Effector CD8-positive, alpha-beta T cell (primary cell): ENCODE data around the gene LRRC3B.

Source experiments
- DNase-seq: peaks from one replicate; lab custom pipeline; 2025; lab: John Stamatoyannopoulos, UW

Gene LRRC3B

DNA sequence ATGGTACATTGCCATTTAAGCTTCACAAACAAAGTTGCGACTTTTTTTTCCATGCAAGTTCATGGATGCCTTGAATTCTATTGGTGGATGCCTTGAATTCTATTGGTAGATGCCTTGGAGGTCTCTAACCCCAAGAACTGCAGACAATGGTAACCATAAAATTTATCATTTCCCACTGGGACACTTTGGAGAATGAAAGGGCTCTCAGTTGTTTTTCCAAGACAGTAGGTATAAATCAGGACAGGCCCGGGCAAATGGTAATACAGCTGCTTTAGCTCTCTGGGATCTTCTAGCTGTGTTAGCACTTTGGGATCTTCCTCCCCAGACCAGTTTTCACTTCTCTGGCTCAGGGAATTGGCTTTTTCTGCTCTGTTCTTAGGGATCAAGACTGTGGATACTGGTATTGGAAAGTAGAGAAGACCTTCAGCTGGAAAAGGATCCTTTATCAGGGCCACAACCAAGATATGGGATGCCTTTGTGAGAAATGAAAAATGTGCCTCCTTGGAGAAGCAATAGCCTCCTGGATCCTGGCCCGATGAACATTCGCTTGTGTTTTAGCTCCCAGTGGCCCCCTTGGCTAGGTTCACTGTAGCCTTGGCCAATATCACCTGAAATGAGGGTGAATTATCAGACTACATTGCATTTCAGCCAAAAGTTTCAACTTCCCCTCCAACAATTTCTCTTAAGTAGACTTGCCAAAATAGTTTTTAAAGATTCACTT, 8.3 kb downstream of the LRRC3B start:
- DNase-seq: no peak

DNA sequence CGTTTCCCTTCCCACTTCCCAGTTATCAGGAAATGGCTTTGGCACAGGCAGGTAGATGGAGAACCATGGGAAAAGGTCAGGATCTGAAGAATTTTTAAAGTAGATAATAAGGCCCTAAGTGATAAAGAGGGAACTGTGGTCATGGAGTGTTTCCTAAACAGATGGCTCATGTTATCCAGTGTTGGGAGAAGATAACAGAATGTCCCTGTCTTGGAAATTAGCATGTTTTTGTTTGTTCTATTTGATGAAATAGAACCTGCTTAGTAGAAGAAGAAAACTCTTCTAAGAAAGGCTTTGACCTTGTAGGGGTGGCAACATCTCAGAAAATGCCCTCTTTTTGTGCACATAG, 8.8 kb downstream of the LRRC3B start:
- DNase-seq: no peak

DNA sequence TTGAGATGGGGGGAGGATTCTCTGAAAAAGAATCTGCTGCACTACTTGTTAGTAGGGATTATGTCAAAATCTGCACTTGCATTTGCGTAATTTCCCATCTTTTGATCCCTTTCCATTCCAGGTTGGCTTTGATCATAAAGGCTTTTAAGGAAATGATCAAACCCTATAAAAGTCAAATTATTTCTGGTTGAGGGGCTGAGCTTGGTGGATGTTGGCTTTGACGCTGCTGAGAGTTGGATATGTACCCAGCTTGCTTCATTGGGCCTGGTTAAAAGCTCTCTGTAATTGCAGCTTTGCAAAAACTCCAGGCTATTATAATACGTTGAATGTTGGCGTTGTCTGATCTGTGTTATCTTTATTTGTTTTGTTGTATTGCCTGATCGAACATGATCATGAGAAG, 12.0 kb downstream of the LRRC3B start:
- no peak for DNase-seq

DNA sequence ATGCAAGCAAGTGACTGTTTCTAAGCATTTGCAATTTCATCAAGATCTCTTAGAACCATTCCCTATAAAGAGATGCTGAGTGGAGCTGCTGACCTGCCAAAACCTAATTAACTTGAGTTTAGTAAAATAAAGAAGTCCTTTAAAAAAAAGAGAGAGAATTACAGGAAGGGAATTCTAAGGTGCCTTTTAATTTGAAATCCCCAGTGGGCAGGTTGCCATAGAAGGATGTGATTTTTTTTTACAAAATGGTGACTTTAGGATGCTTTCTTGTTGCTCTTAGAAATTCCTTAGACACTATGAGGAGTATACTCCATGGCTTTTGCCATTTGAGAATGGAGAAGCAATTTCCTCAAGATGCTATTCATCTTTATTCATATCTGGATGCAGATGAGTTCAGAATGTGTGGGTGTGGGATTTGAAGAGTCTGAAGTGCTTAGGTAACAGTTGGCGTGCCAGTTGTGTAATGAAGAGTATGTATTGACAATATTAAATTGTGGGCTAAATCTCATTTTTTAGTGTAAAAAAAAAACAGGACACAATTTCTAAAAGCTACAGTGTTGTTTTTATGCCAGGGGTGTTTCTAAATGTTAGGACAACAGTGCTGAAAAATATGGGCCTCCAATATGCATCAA, 13.6 kb downstream of the LRRC3B start:
- no peak for DNase-seq

DNA sequence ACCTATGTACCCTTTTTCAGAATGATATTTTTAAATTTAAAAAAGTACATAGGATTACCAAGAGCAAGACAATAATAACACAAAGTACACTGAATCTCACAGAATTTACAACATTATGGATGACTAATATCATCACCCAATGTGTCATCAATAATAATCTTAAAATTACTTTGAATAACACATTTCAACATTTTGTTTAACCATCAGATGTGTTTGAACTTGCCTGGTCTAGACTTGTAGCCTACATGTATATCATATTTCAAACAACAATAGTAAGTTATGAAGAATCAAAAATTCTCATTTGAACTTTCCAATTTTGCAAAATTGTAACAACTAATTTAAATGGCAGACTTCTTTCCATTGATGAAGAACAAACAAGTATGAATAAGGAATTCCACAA, 15.1 kb downstream of the LRRC3B start:
- no peak for DNase-seq

DNA sequence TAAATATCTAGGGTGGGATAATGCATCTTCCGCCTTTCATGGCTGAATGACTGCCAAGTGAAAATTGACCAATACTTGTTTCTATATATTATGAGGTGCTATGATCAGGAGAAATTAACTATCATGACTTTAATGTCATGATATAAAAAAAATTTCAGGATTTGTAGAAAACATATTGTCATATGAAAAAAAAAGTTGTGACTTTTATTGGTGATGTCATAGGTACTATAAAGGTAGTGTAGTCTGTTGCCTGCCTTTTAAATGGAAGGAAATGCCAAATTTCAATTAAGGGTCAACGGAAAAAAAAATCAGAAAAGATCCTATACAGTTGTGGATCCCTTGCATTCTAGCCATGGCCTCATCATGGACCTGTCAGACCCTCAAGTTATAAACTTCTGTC, 15.5 kb downstream of the LRRC3B start:
- no peak for DNase-seq

DNA sequence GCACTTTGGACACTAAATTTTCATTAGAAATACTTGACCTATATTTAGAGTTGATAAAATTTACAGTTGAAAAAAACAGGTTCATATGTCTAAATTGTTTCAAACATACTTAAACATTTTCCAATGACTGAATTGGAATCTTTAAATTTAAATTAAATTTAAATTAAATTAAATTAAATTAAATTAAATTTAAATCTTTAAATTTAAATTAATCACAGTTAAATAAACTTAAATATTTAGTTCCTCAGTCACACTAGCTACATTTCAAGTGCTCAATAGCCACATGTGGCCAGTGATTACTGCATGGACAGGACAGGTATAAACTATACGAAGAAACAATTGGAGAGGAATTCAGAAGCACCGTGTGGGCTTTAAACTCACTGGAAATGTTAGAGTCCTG, 16.8 kb downstream of the LRRC3B start:
- DNase-seq: no peak

DNA sequence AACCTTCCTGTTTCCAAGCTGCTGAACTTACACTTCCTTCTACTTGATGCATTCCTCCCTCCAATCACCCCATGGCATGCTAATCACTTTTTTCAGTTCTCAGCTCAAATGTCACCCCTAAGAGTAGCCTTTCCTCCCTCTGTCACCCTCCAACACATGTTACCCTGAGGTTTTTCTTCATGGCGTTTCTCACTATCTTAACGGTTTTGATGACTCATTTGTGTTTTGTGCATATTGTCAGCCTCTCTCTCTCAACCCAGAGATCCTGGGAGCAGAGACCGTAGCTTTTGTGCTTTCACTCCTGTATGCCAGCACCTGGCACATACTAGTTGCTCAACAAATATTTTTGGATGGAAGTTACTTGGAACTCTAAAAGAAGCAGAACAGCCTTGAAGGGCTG, 24.5 kb downstream of the LRRC3B start:
- DNase-seq: no peak

DNA sequence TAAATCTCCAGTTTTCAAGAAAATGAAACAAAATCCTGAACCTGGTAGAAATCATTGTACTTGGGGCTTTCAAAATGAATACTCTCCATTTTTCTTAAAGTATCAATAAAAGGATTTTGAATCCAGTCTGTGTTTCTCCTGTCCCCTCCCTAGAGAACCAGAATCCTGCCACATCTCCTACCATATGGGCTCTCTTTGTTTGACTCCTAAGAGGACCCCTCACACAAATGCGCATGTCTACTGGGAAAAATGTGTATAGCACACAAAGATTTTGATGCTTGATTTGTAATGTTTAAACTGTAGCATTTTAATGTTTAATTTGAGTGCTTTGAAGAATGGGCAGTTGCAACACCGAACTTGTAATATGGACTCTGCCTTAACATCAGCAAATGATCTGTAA, 25.9 kb downstream of the LRRC3B start:
- DNase-seq: no peak

DNA sequence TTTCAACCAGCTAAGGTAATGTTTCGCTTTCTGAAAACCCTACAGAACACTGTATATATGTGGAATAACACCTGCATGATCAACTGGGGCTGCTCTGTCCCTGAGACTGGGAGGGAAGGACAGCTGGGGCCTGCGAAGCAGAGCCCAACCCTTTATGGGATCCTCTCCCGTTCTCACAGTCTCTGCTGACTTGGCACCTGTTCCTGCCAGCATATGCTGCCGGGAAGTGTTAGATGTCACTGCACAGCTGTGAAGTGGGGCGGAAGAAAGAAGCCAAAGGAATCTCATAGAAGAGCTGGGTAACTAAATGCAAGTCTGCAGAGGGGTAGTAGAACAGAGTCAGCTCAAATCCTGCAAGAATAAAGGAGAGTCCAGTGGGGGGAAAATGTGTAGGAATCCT, 29.6 kb downstream of the LRRC3B start:
- DNase-seq: no peak

DNA sequence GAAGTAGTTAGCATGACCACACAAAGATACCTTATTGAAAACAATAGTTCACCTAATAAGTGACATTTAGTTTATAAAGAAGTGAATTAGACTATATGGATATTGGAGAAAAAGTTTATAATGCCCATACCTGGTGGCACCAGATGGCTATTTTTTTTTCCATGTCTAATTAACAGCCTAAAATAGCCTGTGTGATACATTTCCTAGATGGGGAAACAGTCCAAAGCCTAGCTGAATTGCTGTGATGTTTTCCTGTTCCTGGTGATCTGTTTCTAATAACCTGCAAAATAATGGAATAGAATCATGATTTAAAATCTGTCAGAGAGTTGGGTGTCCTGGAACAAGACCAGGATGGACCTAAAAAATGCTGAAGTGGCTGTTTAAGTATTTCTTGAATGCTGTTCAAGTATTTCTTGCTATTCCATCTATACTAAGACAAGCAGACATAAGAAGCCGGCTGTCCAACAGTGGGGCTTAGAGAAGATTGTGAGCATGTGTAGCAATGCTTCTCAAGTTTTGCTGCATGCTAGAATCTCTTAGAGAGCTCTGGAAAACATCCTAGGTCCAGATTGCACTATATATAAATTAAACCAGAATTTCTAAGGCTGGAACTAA, 31.3 kb downstream of the LRRC3B start:
- no peak for DNase-seq

DNA sequence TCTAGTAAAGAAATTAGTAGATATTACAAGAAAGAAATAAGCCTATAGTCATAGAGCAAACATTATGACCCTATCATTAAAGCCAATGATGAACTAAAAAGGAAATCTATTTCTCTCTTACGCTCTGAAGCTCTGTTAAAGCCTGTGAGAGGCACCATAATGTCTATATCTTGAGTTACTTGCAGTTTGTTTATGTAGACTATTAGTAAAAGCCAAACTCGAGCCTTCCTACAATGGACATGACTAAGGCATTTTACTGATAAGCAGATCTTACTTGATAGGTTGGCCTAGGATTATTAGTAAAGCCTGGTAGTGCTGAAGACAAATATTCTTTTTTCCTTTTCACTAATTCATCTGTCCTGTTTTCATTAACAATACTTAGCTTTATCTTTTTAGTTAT, 32.7 kb downstream of the LRRC3B start:
- DNase-seq: no peak

DNA sequence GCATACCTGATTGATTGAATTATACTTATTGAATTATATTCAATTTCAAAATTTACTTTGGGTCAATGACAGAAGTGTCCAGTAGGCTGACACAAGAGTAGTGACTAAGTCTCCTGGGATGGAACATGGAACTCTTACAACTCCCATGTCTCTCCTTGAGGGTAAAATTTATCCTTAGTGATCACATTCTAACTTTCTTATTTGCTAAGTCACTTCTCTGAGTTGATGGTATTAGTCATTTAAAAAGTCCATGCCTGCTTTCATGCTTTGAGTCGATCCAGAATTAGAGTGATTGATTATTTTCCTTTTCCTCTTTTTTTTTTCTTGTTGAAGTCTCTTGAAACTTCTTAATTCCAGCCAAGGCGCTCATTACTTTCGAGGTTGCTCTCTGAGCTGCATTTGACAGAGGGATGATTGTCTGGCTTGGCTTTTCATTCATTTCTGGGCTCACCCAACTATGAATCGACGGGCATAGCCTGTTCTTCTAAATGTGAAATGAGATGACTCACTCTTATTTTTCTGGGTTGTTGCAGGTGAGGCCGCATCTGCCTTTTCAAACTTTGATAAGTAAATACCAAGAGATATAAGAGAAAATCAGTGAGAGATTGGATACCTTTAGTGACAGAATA, 34.9 kb downstream of the LRRC3B start:
- DNase-seq: no peak

DNA sequence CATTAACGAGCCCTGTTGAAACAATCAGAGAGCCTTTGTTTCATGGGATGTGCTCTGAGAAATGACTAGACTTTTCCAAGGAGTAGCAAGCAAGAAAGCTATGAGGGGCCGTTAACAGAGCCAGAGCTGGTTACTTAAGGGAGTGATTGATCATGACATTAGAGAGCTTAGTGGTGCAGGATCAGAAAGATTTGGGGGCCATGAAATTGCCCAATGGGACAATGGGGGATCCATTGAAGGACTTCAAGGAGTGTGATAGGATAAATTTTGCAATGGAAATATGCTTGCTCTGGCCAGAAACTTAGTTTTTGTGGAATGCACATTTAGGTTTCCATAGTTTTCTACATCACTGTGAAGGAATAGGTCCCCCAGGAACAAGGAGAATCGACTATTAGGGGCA, 45.6 kb downstream of the LRRC3B start:
- DNase-seq: no peak

DNA sequence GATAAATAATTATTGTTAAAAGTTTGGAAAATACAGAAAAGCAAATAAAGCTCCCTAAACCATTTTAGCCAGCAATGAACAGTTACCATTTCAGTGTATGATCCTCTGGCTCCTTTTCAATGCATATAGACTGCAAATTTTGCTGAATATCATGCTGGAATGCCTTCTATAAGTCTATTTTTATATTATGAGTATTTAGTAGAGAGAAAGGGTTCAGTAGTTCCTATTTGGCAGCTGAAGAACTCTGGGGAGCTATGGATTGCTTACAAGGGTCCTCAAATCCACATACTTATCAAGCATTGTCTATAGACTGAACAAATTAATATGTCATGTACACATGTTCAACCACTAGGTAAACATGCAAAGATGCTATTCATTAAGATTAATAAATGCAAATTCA, 46.1 kb downstream of the LRRC3B start:
- no peak for DNase-seq

DNA sequence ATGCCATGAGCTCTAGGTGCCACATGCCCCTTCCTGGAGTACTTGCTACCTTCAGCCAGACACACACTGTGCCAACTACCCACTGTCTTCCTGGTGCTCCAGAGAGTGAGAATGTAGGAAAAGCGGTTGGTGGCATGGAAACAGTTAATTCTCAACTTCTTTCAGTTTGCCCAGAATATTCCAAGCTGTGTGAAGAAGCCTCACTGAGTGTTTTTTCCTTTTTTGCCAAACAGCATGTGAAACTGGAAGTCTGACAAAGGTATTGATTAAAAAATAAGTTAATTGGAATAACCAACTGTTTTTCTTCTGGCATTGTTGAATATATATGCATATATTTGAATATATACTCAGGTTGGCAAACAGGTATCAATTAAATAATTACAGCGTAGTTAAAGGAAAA, 52.8 kb downstream of the LRRC3B start:
- DNase-seq: no peak

DNA sequence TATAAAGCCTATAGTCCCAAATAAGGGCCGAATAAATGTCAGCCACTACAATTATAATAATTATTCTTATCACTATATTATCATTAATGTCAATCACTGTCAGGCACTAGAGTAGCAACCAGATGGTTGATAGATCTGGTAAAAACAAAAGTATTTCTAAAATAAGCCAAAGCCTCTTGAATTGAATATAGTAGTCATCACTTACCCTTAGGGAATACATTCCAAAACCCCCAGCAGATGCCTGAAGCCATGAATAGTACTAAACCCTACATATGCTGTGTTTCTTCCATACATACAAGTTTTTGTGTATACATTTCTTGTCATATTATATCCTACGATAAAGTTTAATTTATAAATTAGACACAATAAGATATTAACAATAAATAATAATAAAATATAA, 59.1 kb downstream of the LRRC3B start:
- no peak for DNase-seq

DNA sequence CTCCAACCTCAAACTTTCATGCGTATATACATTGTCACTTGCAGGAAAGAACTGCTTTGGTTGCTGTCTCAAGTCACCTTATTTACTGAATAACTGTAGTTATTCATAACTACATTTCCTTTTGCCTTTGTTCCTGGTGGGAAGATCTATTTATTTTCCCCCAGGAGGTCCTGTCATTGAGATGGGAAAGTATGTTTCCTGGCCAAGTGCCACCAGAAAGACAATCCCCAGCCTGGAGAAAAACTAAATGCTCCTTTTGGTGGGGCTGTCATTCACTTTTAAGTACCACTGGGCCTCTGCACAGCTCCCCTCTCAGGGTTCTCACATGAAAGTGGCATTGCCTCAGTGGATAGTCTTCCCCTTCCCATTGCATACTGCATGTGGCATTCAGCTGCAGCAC, 59.8 kb downstream of the LRRC3B start:
- DNase-seq: no peak

DNA sequence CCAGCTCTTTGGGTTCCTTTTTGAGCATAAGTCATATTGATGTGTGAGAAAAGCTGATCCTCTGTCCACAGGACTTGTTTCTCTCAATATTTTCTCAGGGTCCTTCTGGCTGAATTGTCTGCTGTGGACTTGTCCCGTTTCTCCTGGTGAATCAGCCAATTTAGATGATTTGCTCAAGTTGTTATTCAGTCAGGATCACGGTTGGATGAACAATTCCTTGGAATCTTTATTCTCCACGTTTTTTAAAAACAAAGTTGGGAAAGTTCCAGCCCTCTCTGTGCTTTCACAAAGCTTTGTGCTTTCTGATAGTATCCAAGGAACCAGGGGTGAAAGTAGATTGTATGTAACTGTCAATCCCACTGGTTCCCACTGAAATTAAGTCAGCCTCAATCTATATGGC, 61.3 kb downstream of the LRRC3B start:
- DNase-seq: no peak

DNA sequence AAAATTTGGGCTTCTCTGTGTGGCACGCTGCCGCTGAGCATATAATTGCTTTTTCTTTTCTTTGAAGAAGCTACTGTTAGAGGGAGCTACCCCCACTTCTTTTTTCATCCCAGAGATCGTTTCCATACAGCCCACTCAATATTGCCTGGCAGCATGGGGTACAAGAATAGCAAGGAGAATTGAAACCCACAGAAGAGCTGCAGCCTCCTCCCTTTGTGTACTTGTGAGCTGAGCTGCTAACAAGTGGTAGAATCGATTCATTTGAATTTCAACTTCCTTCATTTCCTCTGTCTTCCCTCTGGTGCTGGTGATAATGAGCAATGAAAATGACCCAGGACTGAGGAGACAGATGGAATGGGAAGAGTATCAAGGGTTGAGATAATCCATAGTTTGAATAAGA, 64.9 kb downstream of the LRRC3B start:
- no peak for DNase-seq

DNA sequence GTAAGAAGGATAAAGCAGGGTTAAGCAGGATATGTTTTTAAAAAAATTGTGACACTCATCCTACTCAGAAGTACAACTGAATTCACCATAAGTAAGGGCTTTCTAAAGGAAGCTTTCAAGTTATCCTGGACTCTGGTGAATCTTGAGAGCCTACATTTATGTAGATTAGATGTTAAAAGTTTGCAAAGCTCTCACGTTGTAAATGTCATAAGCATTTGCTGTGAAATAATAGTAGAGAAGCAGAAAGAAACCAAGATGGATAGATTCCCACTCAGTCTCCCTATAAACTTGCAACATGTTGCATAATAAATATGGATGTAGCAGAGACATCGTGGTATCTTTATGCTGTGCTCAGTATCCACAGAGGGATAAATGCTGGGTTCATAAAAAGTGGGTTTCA, 77.0 kb downstream of the LRRC3B start:
- no peak for DNase-seq

DNA sequence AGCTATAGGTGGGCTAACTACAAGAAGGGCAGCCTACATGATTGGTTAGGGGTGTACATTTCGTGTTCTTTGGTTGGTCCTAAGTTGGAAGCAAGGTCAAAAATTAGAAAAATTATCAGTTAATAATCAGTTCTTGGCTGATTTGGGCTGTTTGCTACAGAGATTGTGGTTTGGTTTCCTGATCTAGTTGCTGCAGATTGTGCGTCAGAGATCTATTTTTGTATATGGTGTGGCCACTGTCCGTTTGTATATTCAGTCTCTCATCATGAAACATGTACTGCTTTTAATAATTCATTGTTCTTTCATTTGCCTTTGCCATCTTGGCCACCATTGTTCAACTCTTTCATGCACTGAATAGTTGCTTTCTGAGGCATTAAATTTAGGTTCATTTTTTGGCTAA, 80.9 kb downstream of the LRRC3B start:
- no peak for DNase-seq

DNA sequence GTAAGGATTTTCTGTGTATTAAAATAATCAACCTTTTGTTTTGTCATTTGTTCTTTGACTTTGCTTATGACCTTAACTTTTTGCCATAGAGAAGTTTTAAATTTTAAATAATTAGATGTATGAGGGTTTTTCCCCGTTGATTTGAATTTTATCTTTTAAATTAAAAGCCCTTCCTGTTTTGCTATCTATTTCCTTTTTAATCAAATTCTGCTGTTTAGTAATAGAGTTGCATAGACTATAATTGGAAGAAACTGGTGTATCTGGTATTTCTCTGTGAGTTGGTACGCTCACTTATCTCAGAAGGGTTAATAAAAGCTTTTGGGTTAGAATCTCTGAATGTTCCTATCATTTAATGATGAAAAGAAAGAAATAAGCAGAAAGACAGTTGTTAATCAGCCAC, 82.2 kb downstream of the LRRC3B start:
- DNase-seq: no peak
